HEK293T (cell line): ENCODE results near the gene PSENEN.

ENCODE experiments used
- CTCF ChIA-PET: fragments of 350-600 bp; formaldehyde crosslinking; extraction: SDS; loops from one replicate; lab custom pipeline; 2021; ENCODE audit warnings: antibody characterized with exemption, inconsistent platforms; lab: Yijun Ruan, JAX
- POLR2A ChIA-PET: fragments of 350-600 bp; formaldehyde crosslinking; extraction: SDS; loops from one replicate; lab custom pipeline; 2020; ENCODE audit warnings: antibody characterized with exemption, inconsistent platforms; lab: Yijun Ruan, JAX
- DNase-seq: peaks from one replicate; pipeline ENCODE4 v3.0.0; 2012; ENCODE audit warnings: mixed read lengths; ENCODE audit errors: extremely low spot score
- ARNT ChIP-seq: fragments of 450-650 bp; IDR thresholded peaks from 2 replicates; pipeline ENCODE4 v1.6.1; 2017; ENCODE audit warnings: mild to moderate bottlenecking
- BHLHE40 ChIP-seq: fragments of 450-650 bp; IDR thresholded peaks from 2 replicates; pipeline ENCODE4 v1.6.1; 2016; ENCODE audit warnings: mild to moderate bottlenecking, moderate library complexity, borderline replicate concordance
- CTBP1 ChIP-seq: fragments of 450-650 bp; IDR thresholded peaks from 2 replicates; pipeline ENCODE4 v1.6.1; 2016; ENCODE audit warnings: borderline replicate concordance
- ELF4 ChIP-seq: fragments of 450-650 bp; IDR thresholded peaks from 2 replicates; pipeline ENCODE4 v1.6.1; 2017; ENCODE audit warnings: antibody characterized with exemption
- FOXA1 ChIP-seq: fragments of 450-650 bp; IDR thresholded peaks from 2 replicates; pipeline ENCODE4 v1.6.1; 2016; ENCODE audit warnings: mild to moderate bottlenecking
- FOXK2 ChIP-seq: fragments of 450-650 bp; IDR thresholded peaks from 2 replicates; pipeline ENCODE4 v1.6.1; 2016; ENCODE audit warnings: mild to moderate bottlenecking
- FOXM1 ChIP-seq: fragments of 450-650 bp; IDR thresholded peaks from 2 replicates; pipeline ENCODE4 v1.6.1; 2017; ENCODE audit warnings: mild to moderate bottlenecking, borderline replicate concordance
- HDGF ChIP-seq: fragments of 450-650 bp; IDR thresholded peaks from 2 replicates; pipeline ENCODE4 v1.6.1; 2017; ENCODE audit warnings: antibody characterized with exemption, borderline replicate concordance
- L3MBTL2 ChIP-seq: fragments of 450-650 bp; conservative IDR thresholded peaks from 2 replicates; pipeline ENCODE4 v1.6.1; 2016; ENCODE audit warnings: mild to moderate bottlenecking
- LEF1 ChIP-seq: fragments of 450-650 bp; IDR thresholded peaks from 2 replicates; pipeline ENCODE4 v1.6.1; 2017; ENCODE audit warnings: mild to moderate bottlenecking, borderline replicate concordance
- NFRKB ChIP-seq: fragments of 450-650 bp; IDR thresholded peaks from 2 replicates; pipeline ENCODE4 v1.6.1; 2016; ENCODE audit warnings: mild to moderate bottlenecking, moderate library complexity
- PKNOX1 ChIP-seq: fragments of 450-650 bp; IDR thresholded peaks from 2 replicates; pipeline ENCODE4 v1.6.1; 2016
- SP1 ChIP-seq: fragments of 450-650 bp; IDR thresholded peaks from 2 replicates; pipeline ENCODE4 v1.6.1; 2017
- SUZ12 ChIP-seq: fragments of 450-650 bp; IDR thresholded peaks from 2 replicates; pipeline ENCODE4 v1.6.1; 2016; ENCODE audit warnings: mild to moderate bottlenecking
- TARDBP ChIP-seq: fragments of 450-650 bp; IDR thresholded peaks from 2 replicates; pipeline ENCODE4 v1.6.1; 2016
- ZNF384 ChIP-seq: fragments of 450-650 bp; IDR thresholded peaks from 2 replicates; pipeline ENCODE4 v1.6.1; 2016

Gene PSENEN

GRCh38 chr19:35780058-35780457 lies 34.6 kb downstream of the PSENEN start:
- ChIA-PET CTCF (no interaction called here), POLR2A (interaction anchor here (0.7 kb wide), 1 partner anchor 10 kb away, joined by 3 read pairs; no protein-coding TSS in a partner anchor)
- TF ChIP-seq NFRKB (no peak), PKNOX1 (no peak), CTBP1 (no peak), HDGF (no peak), FOXM1 (no peak), L3MBTL2 (no peak), LEF1 (no peak), TARDBP (no peak), FOXA1 (no peak), ARNT (no peak), BHLHE40 (no peak), FOXK2 (no peak), ELF4 (no peak), ZNF384 (no peak), SP1 (no peak)
- DNase-seq = no peak

- CTCF ChIA-PET = no interaction called here
- POLR2A ChIA-PET = no interaction called here
- DNase-seq = no peak
- no peak for TF ChIP-seq PKNOX1
- no peak for TF ChIP-seq SUZ12
- TF ChIP-seq L3MBTL2 = no peak
- no peak for TF ChIP-seq FOXK2
- no peak for TF ChIP-seq ARNT
- no peak for TF ChIP-seq FOXM1
- TF ChIP-seq NFRKB = no peak
- TF ChIP-seq LEF1 = no peak
- TF ChIP-seq HDGF = no peak
- no peak for TF ChIP-seq CTBP1
- TF ChIP-seq FOXA1 = no peak
- TF ChIP-seq BHLHE40 = no peak
- no peak for TF ChIP-seq ZNF384
- no peak for TF ChIP-seq ELF4
- TF ChIP-seq SP1 = no peak
- no peak for TF ChIP-seq TARDBP
These were observed 35.3 kb downstream of the PSENEN start for GRCh38 chr19:35780717-35781116.

GRCh38 chr19:35781650-35782049 lies 36.2 kb downstream of the PSENEN start:
- CTCF ChIA-PET = no interaction called here

GRCh38 chr19:35782589-35782988 lies 37.1 kb downstream of the PSENEN start:
- POLR2A ChIA-PET = interaction anchor here (0.6 kb wide), 1 partner anchor 42 kb away, joined by 3 read pairs; no protein-coding TSS in a partner anchor
- no peak for TF ChIP-seq BHLHE40
- no peak for TF ChIP-seq PKNOX1
- TF ChIP-seq SP1 = no peak
- no peak for TF ChIP-seq FOXM1
- no peak for TF ChIP-seq HDGF
- TF ChIP-seq FOXA1 = no peak
- TF ChIP-seq CTBP1 = no peak
- TF ChIP-seq LEF1 = no peak
- TF ChIP-seq ARNT = no peak
- TF ChIP-seq NFRKB = no peak
- TF ChIP-seq SUZ12 = no peak
- no peak for TF ChIP-seq ELF4
- no peak for TF ChIP-seq L3MBTL2
- TF ChIP-seq TARDBP = no peak
- no peak for TF ChIP-seq FOXK2
- TF ChIP-seq ZNF384 = no peak
- no peak for DNase-seq
- CTCF ChIA-PET = no interaction called here

More at GRCh38 chr19:35781650-35782049, 36.2 kb downstream of the PSENEN start:
- no peak for TF ChIP-seq CTBP1
- TF ChIP-seq L3MBTL2 = no peak
- no peak for TF ChIP-seq FOXK2
- TF ChIP-seq ZNF384 = no peak
- TF ChIP-seq ARNT = no peak
- TF ChIP-seq PKNOX1 = no peak
- TF ChIP-seq ELF4 = no peak
- TF ChIP-seq LEF1 = no peak
- DNase-seq = no peak
- POLR2A ChIA-PET = no interaction called here

GRCh38 chr19:35783469-35784434 lies 38.3 kb downstream of the PSENEN start:
- ChIA-PET CTCF (no interaction called here), POLR2A (no interaction called here)
- no peak for TF ChIP-seq HDGF
- no peak for DNase-seq
